KMS-11 (cell line): Measurements from ENCODE around the gene UPF2.

Experiments
- H2AFZ ChIP-seq: fragments of 200-600 bp; sonication (generic); 2 replicates; pipeline ENCODE4 v1.6.1; 2016; ENCODE audit warnings: antibody characterized with exemption, mixed run types, low read depth
- H3K27ac ChIP-seq: fragments of 200-600 bp; sonication (generic); 2 replicates; pipeline ENCODE4 v1.6.1; 2016; ENCODE audit warnings: mild to moderate bottlenecking, mixed run types
- H3K27me3 ChIP-seq: fragments of 200-600 bp; sonication (generic); 2 replicates; pipeline ENCODE4 v1.6.1; 2017; ENCODE audit warnings: mild to moderate bottlenecking, low read depth, mixed run types, moderate library complexity; ENCODE audit not compliant: insufficient read depth
- H3K36me3 ChIP-seq: fragments of 200-600 bp; sonication (generic); 2 replicates; pipeline ENCODE4 v1.6.1; 2017; ENCODE audit warnings: mild to moderate bottlenecking, mixed run types; ENCODE audit not compliant: insufficient read depth
- H3K4me1 ChIP-seq: fragments of 200-600 bp; sonication (generic); 2 replicates; pipeline ENCODE4 v1.6.1; 2016; ENCODE audit warnings: mild to moderate bottlenecking, low read depth, mixed run types; ENCODE audit not compliant: poor library complexity, severe bottlenecking
- H3K4me2 ChIP-seq: fragments of 200-600 bp; sonication (generic); 2 replicates; pipeline ENCODE4 v1.7.0; 2016; ENCODE audit warnings: mild to moderate bottlenecking, mixed run types
- H3K4me3 ChIP-seq: fragments of 200-600 bp; sonication (generic); IDR thresholded peaks from 2 replicates; pipeline ENCODE4 v1.6.1; 2017; ENCODE audit warnings: low read depth, low read length, mixed read lengths; ENCODE audit not compliant: insufficient read depth
- H3K79me2 ChIP-seq: fragments of 200-600 bp; sonication (generic); 2 replicates; pipeline ENCODE4 v1.6.1; 2016; ENCODE audit warnings: low read depth, mixed run types; ENCODE audit not compliant: insufficient read depth
- H3K9ac ChIP-seq: fragments of 200-600 bp; sonication (generic); 2 replicates; pipeline ENCODE4 v1.6.1; 2016; ENCODE audit warnings: mild to moderate bottlenecking, mixed run types
- H4K20me1 ChIP-seq: fragments of 200-600 bp; sonication (generic); 2 replicates; pipeline ENCODE4 v1.6.1; 2016; ENCODE audit warnings: mild to moderate bottlenecking, mixed run types; ENCODE audit not compliant: insufficient read depth
- TF ChIP-seq, protein P1 (sequence below): fragments of 200-600 bp; sonication (generic); conservative IDR thresholded peaks from 2 replicates; pipeline ENCODE4 v1.6.1; 2017; ENCODE audit warnings: low read depth, mild to moderate bottlenecking, antibody characterized with exemption, low read length, moderate library complexity, mixed read lengths

Gene UPF2

DNA sequence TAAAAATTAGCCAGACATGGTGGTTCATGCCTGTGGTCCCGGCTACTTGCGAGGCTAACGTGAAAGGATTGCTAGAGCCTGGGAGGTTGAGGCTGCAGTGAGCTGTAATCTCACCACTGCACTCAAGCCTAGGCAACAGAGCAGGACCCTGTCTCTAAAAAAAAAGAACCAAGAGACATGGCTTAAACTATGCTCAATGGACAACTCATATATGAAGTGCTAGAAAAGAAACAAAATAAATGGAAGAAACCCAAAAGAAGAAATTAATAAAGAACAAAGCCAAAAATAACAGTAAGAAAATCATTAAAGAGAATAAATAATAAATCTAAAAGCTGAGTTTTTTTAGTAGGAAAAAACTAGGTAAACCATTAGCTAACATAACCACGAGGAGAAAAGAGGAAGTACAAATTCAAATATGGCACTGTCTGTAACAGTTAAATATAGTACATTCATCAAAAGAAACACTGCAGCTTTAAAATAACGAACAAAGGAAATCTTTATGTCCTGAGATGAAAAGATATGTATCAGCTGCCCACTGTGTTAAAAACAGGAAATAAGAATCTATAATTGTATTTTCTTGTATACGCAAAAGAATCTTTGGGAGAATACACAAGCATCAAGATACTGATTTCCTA is 48.7 kb downstream of the UPF2 start:
- no peak overlapping the region for H3K27ac ChIP-seq

DNA sequence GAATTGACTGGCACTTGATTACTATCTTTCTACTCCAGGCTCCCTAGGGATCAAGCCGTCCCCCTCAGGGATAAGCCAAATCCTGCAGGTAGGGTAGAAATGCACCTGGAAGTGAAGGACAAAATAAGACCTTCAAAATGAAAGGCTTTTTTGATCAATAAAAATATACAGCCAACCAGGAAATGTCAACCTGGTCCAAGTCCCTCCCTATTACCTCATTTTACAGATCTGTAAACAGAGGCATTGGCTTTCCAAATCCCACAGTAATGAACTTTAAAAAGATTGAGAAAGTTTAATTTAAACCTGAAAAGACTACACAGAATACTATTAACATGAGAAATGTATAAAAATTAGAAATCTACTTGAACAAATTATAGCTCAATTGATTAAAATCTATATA is 53.7 kb downstream of the UPF2 start:
- Histone ChIP-seq H3K79me2 (no peaks in the 10 kb centered on the region), H3K4me2 (no peak overlapping the region), H3K27ac (no peak overlapping the region), H3K36me3 (no peaks in the 10 kb centered on the region), H3K4me3 (no peak overlapping the region), H3K4me1 (peaks cover 8% of the 10 kb centered on the region), H4K20me1 (no peaks in the 10 kb centered on the region), H2AFZ (no peak overlapping the region), H3K9ac (no peak overlapping the region), H3K27me3 (no peaks in the 10 kb centered on the region)
- TF ChIP-seq, protein P1, sequence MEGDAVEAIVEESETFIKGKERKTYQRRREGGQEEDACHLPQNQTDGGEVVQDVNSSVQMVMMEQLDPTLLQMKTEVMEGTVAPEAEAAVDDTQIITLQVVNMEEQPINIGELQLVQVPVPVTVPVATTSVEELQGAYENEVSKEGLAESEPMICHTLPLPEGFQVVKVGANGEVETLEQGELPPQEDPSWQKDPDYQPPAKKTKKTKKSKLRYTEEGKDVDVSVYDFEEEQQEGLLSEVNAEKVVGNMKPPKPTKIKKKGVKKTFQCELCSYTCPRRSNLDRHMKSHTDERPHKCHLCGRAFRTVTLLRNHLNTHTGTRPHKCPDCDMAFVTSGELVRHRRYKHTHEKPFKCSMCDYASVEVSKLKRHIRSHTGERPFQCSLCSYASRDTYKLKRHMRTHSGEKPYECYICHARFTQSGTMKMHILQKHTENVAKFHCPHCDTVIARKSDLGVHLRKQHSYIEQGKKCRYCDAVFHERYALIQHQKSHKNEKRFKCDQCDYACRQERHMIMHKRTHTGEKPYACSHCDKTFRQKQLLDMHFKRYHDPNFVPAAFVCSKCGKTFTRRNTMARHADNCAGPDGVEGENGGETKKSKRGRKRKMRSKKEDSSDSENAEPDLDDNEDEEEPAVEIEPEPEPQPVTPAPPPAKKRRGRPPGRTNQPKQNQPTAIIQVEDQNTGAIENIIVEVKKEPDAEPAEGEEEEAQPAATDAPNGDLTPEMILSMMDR, result no peak

More for the DNA sequence above, 48.7 kb downstream of the UPF2 start:
- no peaks in the 10 kb centered on the region for H3K4me1 ChIP-seq
- H4K20me1 ChIP-seq, result no peaks in the 10 kb centered on the region
- H3K4me3 ChIP-seq, result no peak overlapping the region
- no peaks in the 10 kb centered on the region for H3K27me3 ChIP-seq
- no peak overlapping the region for H3K4me2 ChIP-seq
- no peak overlapping the region for H2AFZ ChIP-seq
- H3K79me2 ChIP-seq, result no peaks in the 10 kb centered on the region
- H3K36me3 ChIP-seq, result no peaks in the 10 kb centered on the region
- no peak overlapping the region for H3K9ac ChIP-seq
- TF ChIP-seq, protein P1, result no peak

DNA sequence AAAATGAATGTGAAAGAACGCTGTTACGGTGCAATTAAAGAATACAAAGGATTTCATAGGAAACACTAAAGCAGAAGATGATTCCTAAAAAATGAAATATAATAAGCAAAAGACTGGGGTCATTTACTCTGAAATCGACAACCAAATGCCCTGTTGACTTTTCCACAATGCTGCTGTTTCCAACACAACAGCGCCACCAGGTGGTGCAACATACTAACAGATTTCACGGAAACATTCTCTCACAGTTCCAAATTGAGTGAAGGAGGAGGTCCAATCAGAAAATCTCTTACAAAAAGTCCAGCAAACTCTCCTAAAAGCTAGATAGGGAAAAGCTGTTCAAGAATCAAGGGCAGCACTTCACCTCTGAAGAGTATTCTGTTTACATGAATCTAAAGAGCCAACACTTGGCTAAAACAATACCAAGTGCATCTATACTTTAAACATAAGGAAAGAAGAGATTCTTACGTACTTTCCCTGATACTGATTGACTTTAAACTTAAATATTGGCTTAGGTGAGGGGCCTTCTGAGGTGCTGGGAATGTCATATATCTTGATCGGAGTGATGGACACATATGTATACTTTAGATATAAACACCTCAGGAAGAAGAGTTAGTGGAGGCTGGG is 55.9 kb downstream of the UPF2 start:
- no peak overlapping the region for H3K4me2 ChIP-seq
- H3K9ac ChIP-seq, result no peak overlapping the region

DNA sequence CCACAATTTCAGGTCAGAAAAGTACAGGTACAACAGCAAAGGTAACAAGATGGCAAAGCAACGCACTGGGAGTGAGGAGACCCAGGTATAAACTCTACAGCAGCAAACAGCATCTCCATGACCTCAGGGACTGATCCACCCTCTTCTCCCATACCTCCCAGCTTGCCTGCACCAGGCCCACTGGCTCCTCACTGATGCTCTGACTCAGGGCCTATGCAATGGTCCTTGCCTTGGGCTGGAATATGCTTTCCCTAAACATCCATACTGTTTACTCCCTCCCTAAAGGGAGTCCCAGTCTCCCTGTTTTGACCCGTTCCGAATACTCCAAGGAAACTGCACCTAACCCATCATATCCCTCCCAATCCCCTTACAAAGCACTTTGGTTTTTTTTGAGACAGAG is 60.4 kb downstream of the UPF2 start:
- no peaks in the 10 kb centered on the region for H3K27me3 ChIP-seq
- H2AFZ ChIP-seq, result no peak overlapping the region
- H3K9ac ChIP-seq, result no peak overlapping the region
- no peaks in the 10 kb centered on the region for H3K79me2 ChIP-seq
- no peak overlapping the region for H3K4me3 ChIP-seq
- H3K36me3 ChIP-seq, result no peaks in the 10 kb centered on the region; the same call in 1 of the 2 replicates
- H3K4me2 ChIP-seq, result no peak overlapping the region
- H4K20me1 ChIP-seq, result no peaks in the 10 kb centered on the region
- H3K27ac ChIP-seq, result no peak overlapping the region
- H3K4me1 ChIP-seq, result peaks cover 8% of the 10 kb centered on the region
- TF ChIP-seq, protein P1, result no peak

More for the DNA sequence above, 55.9 kb downstream of the UPF2 start:
- no peaks in the 10 kb centered on the region for H4K20me1 ChIP-seq
- H2AFZ ChIP-seq, result no peak overlapping the region
- H3K79me2 ChIP-seq, result no peaks in the 10 kb centered on the region
- TF ChIP-seq, protein P1, result peak; percentile 97
- no peaks in the 10 kb centered on the region for H3K27me3 ChIP-seq
- H3K36me3 ChIP-seq, result no peaks in the 10 kb centered on the region
- H3K27ac ChIP-seq, result no peak overlapping the region
- H3K4me3 ChIP-seq, result no peak overlapping the region
- peaks cover 8% of the 10 kb centered on the region for H3K4me1 ChIP-seq
